ENCODE results near the gene SUSD3.

DNA sequence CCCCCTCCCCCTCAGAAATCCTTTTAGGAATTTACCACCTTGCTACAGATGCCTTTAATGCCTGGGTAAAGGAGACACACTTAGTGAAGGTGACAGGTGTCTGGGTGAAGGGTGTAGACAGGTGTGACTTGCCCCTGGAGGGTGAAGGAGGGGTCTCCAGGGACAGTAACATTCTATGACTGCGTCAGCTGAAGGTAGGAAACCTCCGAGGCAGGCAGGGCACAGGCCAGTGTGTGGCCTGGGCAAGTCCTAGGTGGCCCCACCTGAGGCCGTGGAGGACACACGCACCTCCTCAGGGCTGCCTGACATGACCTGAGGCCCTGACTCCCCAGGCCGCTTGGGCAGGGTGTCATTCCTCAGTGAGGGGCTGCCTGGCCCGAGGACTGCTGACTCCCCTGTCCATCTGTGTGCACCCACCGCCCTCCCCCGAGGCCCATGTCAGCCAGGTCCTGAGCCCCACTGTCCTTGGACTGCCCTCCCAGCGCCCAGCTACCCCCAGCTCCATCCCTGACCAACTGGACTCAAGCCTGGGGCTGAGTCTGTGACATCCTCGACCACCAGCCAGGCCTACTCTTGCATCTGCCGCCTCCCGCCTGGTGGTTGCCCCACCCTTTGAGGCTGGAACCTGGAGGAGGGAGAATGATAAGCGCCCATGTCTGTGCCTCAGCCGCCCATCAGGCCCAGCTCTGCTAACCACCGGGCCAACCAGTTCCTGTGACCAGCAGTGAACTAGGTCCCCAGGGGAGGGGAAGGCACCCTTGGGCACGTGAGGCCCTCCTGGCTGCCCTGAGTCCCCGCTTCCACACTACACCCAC lies 55.9 kb downstream of the SUSD3 start:
- TF ChIP-seq, protein P1, sequence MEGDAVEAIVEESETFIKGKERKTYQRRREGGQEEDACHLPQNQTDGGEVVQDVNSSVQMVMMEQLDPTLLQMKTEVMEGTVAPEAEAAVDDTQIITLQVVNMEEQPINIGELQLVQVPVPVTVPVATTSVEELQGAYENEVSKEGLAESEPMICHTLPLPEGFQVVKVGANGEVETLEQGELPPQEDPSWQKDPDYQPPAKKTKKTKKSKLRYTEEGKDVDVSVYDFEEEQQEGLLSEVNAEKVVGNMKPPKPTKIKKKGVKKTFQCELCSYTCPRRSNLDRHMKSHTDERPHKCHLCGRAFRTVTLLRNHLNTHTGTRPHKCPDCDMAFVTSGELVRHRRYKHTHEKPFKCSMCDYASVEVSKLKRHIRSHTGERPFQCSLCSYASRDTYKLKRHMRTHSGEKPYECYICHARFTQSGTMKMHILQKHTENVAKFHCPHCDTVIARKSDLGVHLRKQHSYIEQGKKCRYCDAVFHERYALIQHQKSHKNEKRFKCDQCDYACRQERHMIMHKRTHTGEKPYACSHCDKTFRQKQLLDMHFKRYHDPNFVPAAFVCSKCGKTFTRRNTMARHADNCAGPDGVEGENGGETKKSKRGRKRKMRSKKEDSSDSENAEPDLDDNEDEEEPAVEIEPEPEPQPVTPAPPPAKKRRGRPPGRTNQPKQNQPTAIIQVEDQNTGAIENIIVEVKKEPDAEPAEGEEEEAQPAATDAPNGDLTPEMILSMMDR (conservative IDR thresholded peaks at IDR 0.05) = no peak
- no peak for TF ChIP-seq ZFX (IDR thresholded peaks at IDR 0.05)
